ENCODE results near the gene OR2AT4. TPM values are rescaled to one million over a fixed set of nuclear protein-coding genes. Genes with fewer than 3 reads are reported as not detected.

Gene OR2AT4
- total RNA-seq (not detected), polyA plus RNA-seq (not detected)

- peaks cover 14 to 33% of the 10 kb centered on the region in 2 donors for H3K27me3 Mint-ChIP-seq
- H3K36me3 Mint-ChIP-seq: no peaks in the 10 kb centered on the region
- Histone ChIP-seq H3K4me1 (ENCODE audit: insufficient read depth, low read length) (no peaks in the 10 kb centered on the region), H3K27ac (ENCODE audit: low read depth, low read length) (no peak within 1 kb of the TSS), H3K36me3 (ENCODE audit: insufficient read depth, low read length) (no peaks in the 10 kb centered on the region), H3K9me3 (ENCODE audit: control insufficient read depth in 1 of 2, low read length in 2 of 2) (no peaks in the 10 kb centered on the region), H3K4me3 (ENCODE audit: low read length in 2 of 2) (no peak within 1 kb of the TSS), H3K27me3 (ENCODE audit: insufficient read depth, low read length) (no peaks in the 10 kb centered on the region)
- H3K27ac Mint-ChIP-seq: no peak within 1 kb of the TSS
- no peak for DNase-seq
- H3K4me3 Mint-ChIP-seq: no peak within 1 kb of the TSS
- peaks cover 0 to 8% (median 5%) of the 10 kb centered on the region in 8 donors for H3K9me3 Mint-ChIP-seq
- no peaks in the 10 kb centered on the region for H3K4me1 Mint-ChIP-seq
- intact Hi-C loops (cut with micrococcal nuclease): no loop called here
- ChIA-PET CTCF (ENCODE audit: partially characterized antibody) (no interaction called here), POLR2A (ENCODE audit: partially characterized antibody) (no interaction called here)
Measured at GRCh38 chr11:75096456-75097172, at the start of gene OR2AT4. Gene OR2AT4, minus strand, starts transcription at chr11:75096876.

GRCh38 chr11:75145972-75146519 lies 49.4 kb upstream of the OR2AT4 start:
- Histone ChIP-seq H3K27me3 (ENCODE audit: insufficient read depth, low read length) (no peaks in the 10 kb centered on the region), H3K36me3 (ENCODE audit: insufficient read depth, low read length) (no peaks in the 10 kb centered on the region), H3K9me3 (ENCODE audit: control insufficient read depth in 1 of 2, low read length in 2 of 2) (no peaks in the 10 kb centered on the region), H3K4me1 (ENCODE audit: insufficient read depth, low read length) (peaks cover 28% of the 10 kb centered on the region), H3K4me3 (ENCODE audit: low read length in 2 of 2) (no peak overlapping the region), H3K27ac (ENCODE audit: low read depth, low read length) (no peak overlapping the region)
- ChIA-PET POLR2A (ENCODE audit: partially characterized antibody) (no interaction called here), CTCF (ENCODE audit: partially characterized antibody) (interaction anchor here (1.2 to 14.7 kb wide), 9 partner anchors 10 to 135 kb away, joined by 3 to 567 read pairs (median 21); partner anchors contain the start of gene TPBGL)
- intact Hi-C loops (cut with micrococcal nuclease): no loop called here
- H3K27ac Mint-ChIP-seq: peak overlapping the region in 1 of 7 donors; percentile 10
- peaks cover 0 to 5% of the 10 kb centered on the region in 2 donors for H3K27me3 Mint-ChIP-seq
- H3K4me1 Mint-ChIP-seq: peaks cover 19 to 32% (median 26%) of the 10 kb centered on the region in 4 donors
- no peaks in the 10 kb centered on the region for H3K36me3 Mint-ChIP-seq
- no peak for DNase-seq
- H3K4me3 Mint-ChIP-seq: no peak overlapping the region
- no peaks in the 10 kb centered on the region for H3K9me3 Mint-ChIP-seq

- Mint-ChIP-seq H3K4me3 (peak overlapping the region in 1 of 8 donors; percentile 17), H3K4me1 (peaks cover 24 to 39% (median 33%) of the 10 kb centered on the region in 4 donors), H3K36me3 (no peaks in the 10 kb centered on the region), H3K27me3 (peaks cover 0 to 1% of the 10 kb centered on the region in 2 donors), H3K27ac (peak overlapping the region in 2 of 7 donors; percentile 17 to 48), H3K9me3 (no peaks in the 10 kb centered on the region)
- Histone ChIP-seq H3K36me3 (ENCODE audit: insufficient read depth, low read length) (no peaks in the 10 kb centered on the region), H3K4me1 (ENCODE audit: insufficient read depth, low read length) (peaks cover 35% of the 10 kb centered on the region), H3K27ac (ENCODE audit: low read depth, low read length) (no peak overlapping the region), H3K4me3 (ENCODE audit: low read length in 2 of 2) (no peak overlapping the region), H3K27me3 (ENCODE audit: insufficient read depth, low read length) (no peaks in the 10 kb centered on the region), H3K9me3 (ENCODE audit: control insufficient read depth in 1 of 2, low read length in 2 of 2) (no peaks in the 10 kb centered on the region)
- ChIA-PET CTCF (ENCODE audit: partially characterized antibody) (interaction anchor here (0.8 to 14.7 kb wide), 12 partner anchors 11 to 242 kb away, joined by 3 to 567 read pairs (median 9); partner anchors contain the start of gene TPBGL), POLR2A (ENCODE audit: partially characterized antibody) (interaction anchor here (3.1 kb wide), 1 partner anchor 96 kb away, joined by 25 read pairs; the partner anchor contains the start of gene TPBGL)
- DNase-seq: no peak
- intact Hi-C loops (cut with micrococcal nuclease): no loop called here
Measured at GRCh38 chr11:75145196-75145971, 48.7 kb upstream of the OR2AT4 start.

- Histone ChIP-seq H3K36me3 (ENCODE audit: insufficient read depth, low read length) (no peaks in the 10 kb centered on the region), H3K9me3 (ENCODE audit: control insufficient read depth in 1 of 2, low read length in 2 of 2) (no peaks in the 10 kb centered on the region), H3K4me3 (ENCODE audit: low read length in 2 of 2) (no peak overlapping the region), H3K27ac (ENCODE audit: low read depth, low read length) (no peak overlapping the region), H3K4me1 (ENCODE audit: insufficient read depth, low read length) (peaks cover 37% of the 10 kb centered on the region), H3K27me3 (ENCODE audit: insufficient read depth, low read length) (no peaks in the 10 kb centered on the region)
- DNase-seq: no peak
- H3K4me3 Mint-ChIP-seq: no peak overlapping the region
- intact Hi-C loops (cut with micrococcal nuclease): loop anchor here (1.0 to 5.0 kb wide), 2 partner anchors 127 to 238 kb away; no protein-coding TSS in a partner anchor
- peaks cover 0 to 1% of the 10 kb centered on the region in 2 donors for H3K27me3 Mint-ChIP-seq
- no peaks in the 10 kb centered on the region for H3K36me3 Mint-ChIP-seq
- H3K27ac Mint-ChIP-seq: no peak overlapping the region
- no peaks in the 10 kb centered on the region for H3K9me3 Mint-ChIP-seq
- H3K4me1 Mint-ChIP-seq: peaks cover 25 to 40% (median 34%) of the 10 kb centered on the region in 4 donors
- ChIA-PET POLR2A (ENCODE audit: partially characterized antibody) (interaction anchor here (3.1 to 3.2 kb wide), 2 partner anchors 97 to 131 kb away, joined by 22 to 25 read pairs; partner anchors contain the start of gene TPBGL), CTCF (ENCODE audit: partially characterized antibody) (interaction anchor here (0.8 to 14.7 kb wide), 16 partner anchors 11 to 243 kb away, joined by 3 to 567 read pairs (median 6); partner anchors contain the start of gene TPBGL)
Measured at GRCh38 chr11:75144716-75145014, 48.0 kb upstream of the OR2AT4 start.

- ChIA-PET POLR2A (ENCODE audit: partially characterized antibody) (interaction anchor here (0.8 to 3.2 kb wide), 6 partner anchors 61 to 132 kb away, joined by 3 to 25 read pairs (median 12); partner anchors contain the start of gene TPBGL), CTCF (ENCODE audit: partially characterized antibody) (interaction anchor here (0.7 to 14.7 kb wide), 21 partner anchors 10 to 863 kb away, joined by 3 to 567 read pairs (median 6); partner anchors contain the start of gene TPBGL)
- Mint-ChIP-seq H3K4me3 (peak overlapping the region in 7 of 8 donors; percentile 58 to 75 (median 73)), H3K27ac (peak overlapping the region; percentile 45 to 93 (median 85)), H3K27me3 (peaks cover 0 to 1% of the 10 kb centered on the region in 2 donors), H3K36me3 (no peaks in the 10 kb centered on the region), H3K4me1 (peaks cover 25 to 40% (median 34%) of the 10 kb centered on the region in 4 donors), H3K9me3 (no peaks in the 10 kb centered on the region)
- H3K36me3 ChIP-seq (ENCODE audit: insufficient read depth, low read length): no peaks in the 10 kb centered on the region
- peak overlapping the region; percentile 22 for H3K27ac ChIP-seq (ENCODE audit: low read depth, low read length)
- intact Hi-C loops (cut with micrococcal nuclease): loop anchor here (1.0 to 5.0 kb wide), 2 partner anchors 98 to 239 kb away; no protein-coding TSS in a partner anchor
- no peak overlapping the region for H3K4me3 ChIP-seq (ENCODE audit: low read length in 2 of 2)
- H3K9me3 ChIP-seq (ENCODE audit: control insufficient read depth in 1 of 2, low read length in 2 of 2): no peaks in the 10 kb centered on the region
- no peak for DNase-seq
- no peaks in the 10 kb centered on the region for H3K27me3 ChIP-seq (ENCODE audit: insufficient read depth, low read length)
- peaks cover 37% of the 10 kb centered on the region for H3K4me1 ChIP-seq (ENCODE audit: insufficient read depth, low read length)
Measured at GRCh38 chr11:75143420-75143731, 46.7 kb upstream of the OR2AT4 start.

- intact Hi-C loops (cut with micrococcal nuclease): loop anchor here (1.0 to 5.0 kb wide), 2 partner anchors 98 to 239 kb away; no protein-coding TSS in a partner anchor
- H3K4me3 Mint-ChIP-seq: peak overlapping the region in 7 of 8 donors; percentile 58 to 75 (median 73)
- POLR2A ChIA-PET (ENCODE audit: partially characterized antibody): interaction anchor here (0.8 to 3.2 kb wide), 6 partner anchors 62 to 133 kb away, joined by 3 to 25 read pairs (median 12); partner anchors contain the start of gene TPBGL
- H3K36me3 ChIP-seq (ENCODE audit: insufficient read depth, low read length): no peaks in the 10 kb centered on the region
- peaks cover 0 to 1% of the 10 kb centered on the region in 2 donors for H3K27me3 Mint-ChIP-seq
- H3K27ac ChIP-seq (ENCODE audit: low read depth, low read length): peak overlapping the region; percentile 22
- no peaks in the 10 kb centered on the region for H3K36me3 Mint-ChIP-seq
- peaks cover 37% of the 10 kb centered on the region for H3K4me1 ChIP-seq (ENCODE audit: insufficient read depth, low read length)
- no peaks in the 10 kb centered on the region for H3K9me3 Mint-ChIP-seq
- peak; percentile 44 to 88 (median 57) for DNase-seq
- H3K27ac Mint-ChIP-seq: peak overlapping the region; percentile 45 to 93 (median 89)
- H3K4me3 ChIP-seq (ENCODE audit: low read length in 2 of 2): no peak overlapping the region
- H3K4me1 Mint-ChIP-seq: peaks cover 25 to 40% (median 34%) of the 10 kb centered on the region in 4 donors
- H3K27me3 ChIP-seq (ENCODE audit: insufficient read depth, low read length): no peaks in the 10 kb centered on the region
- CTCF ChIA-PET (ENCODE audit: partially characterized antibody): interaction anchor here (1.2 to 14.7 kb wide), 20 partner anchors 9 to 390 kb away, joined by 3 to 567 read pairs (median 10); partner anchors contain the start of gene TPBGL
- H3K9me3 ChIP-seq (ENCODE audit: control insufficient read depth in 1 of 2, low read length in 2 of 2): no peaks in the 10 kb centered on the region
Measured at GRCh38 chr11:75142714-75143419, 46.2 kb upstream of the OR2AT4 start.

All from CD4-positive, alpha-beta memory T cell (primary cell).